ENCODE results near the gene SART3. TPM values are rescaled to one million over a fixed set of nuclear protein-coding genes. Genes with fewer than 3 reads are reported as not detected.

Gene SART3
- total and polyA plus RNA-seq, 2 of the 13 experiments (the other 11 are each of a cell fraction or from before 2014, with no cell fraction given) = 16.1 to 69.9 TPM

DNA sequence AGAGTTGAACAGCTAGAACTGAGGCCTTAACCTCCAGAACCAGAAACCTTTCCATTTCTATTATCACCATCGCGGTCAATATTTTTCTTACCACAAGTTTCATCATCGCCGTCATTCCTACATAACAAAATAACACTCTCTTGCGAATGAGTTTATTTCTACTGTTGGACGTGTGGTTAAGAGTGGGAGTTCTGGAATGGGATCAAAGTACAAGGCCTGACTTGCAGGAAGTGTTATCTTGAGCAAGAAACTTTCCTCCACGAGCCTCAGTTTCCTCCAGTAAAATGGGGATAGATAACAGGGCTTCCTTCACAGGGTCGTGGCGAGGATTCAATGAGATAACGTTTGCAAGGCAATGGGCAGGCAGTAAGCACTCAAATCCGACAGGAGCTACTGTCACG lies 652 bp downstream of the SART3 start (continued):
- TF ChIP-seq, protein P1, sequence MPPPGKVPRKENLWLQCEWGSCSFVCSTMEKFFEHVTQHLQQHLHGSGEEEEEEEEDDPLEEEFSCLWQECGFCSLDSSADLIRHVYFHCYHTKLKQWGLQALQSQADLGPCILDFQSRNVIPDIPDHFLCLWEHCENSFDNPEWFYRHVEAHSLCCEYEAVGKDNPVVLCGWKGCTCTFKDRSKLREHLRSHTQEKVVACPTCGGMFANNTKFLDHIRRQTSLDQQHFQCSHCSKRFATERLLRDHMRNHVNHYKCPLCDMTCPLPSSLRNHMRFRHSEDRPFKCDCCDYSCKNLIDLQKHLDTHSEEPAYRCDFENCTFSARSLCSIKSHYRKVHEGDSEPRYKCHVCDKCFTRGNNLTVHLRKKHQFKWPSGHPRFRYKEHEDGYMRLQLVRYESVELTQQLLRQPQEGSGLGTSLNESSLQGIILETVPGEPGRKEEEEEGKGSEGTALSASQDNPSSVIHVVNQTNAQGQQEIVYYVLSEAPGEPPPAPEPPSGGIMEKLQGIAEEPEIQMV (CRISPR knock-in tag; IDR thresholded peaks at IDR 0.05; ENCODE audit: low read depth) = no peak

DNA sequence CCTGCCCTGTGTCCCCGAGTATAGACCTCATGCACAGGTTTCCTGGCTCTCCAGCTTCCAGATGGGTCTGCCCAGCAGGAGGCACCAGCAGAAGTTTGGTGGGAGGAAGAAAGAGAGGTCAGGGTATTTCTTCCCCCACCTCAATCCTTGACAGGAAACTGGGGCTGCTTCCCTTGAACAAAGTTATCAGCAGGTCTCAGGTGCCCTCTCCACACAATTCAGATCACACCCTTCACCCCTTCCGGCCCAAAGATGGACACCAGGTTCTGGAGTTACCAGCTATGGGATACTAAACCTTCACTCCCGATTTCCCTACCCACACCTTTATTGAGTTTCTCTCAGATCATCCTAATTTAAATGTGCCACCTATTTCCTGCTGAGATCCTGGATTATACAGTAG lies 1.2 kb downstream of the SART3 start:
- CTCF ChIA-PET (ENCODE audit: low intra/inter-chr PET ratio, low total read pairs) = interaction anchor here (1.3 kb wide), 1 partner anchor 58 kb away, joined by 3 read pairs; no protein-coding TSS in a partner anchor
- DNase-seq (ENCODE audit: low spot score) = no peak
- Histone ChIP-seq H3K36me3 (replicated peaks in 1 of 2; ENCODE audit: control insufficient read depth in 1 of 2, insufficient read depth in 2 of 2, low read length in 2 of 2) (peaks cover 7 to 19% of the 10 kb centered on the region in 2 experiments), H3K9me3 (ENCODE audit: low read length) (no peaks in the 10 kb centered on the region), H3K4me2 (ENCODE audit: low read depth, low read length) (peak overlapping the region; percentile 99), H3K4me1 (ENCODE audit: insufficient read depth, low read length) (peaks cover 54% of the 10 kb centered on the region), H3K27me3 (ENCODE audit: control insufficient read depth in 1 of 2, insufficient read depth in 2 of 2, low read length in 2 of 2) (no peaks in the 10 kb centered on the region; a peak in 1 of 5 replicates), H4K20me1 (ENCODE audit: insufficient read depth, low read length) (peaks cover 16% of the 10 kb centered on the region), H3K27ac (ENCODE audit: extremely low read length, insufficient read depth, low read length) (peak overlapping the region; percentile 97), H2AFZ (ENCODE audit: low read length) (no peak overlapping the region), H3K9ac (ENCODE audit: insufficient read depth, low read depth, low read length) (peak overlapping the region; percentile 98), H3K4me3 (replicated peaks in 1 of 3; ENCODE audit: insufficient read depth in 1 of 3, low read depth in 2 of 3, low read length in 3 of 3) (peak overlapping the region; percentile 95 to 100 (median 99)), H3K79me2 (ENCODE audit: insufficient read depth, low read length) (peaks cover 78% of the 10 kb centered on the region)
- in situ Hi-C loops (cut with HindIII; ENCODE audit: extremely low pct_ligation_motif_present, low pct_unique_long_range_greater_than_20kb) (loop anchor here (10.0 kb wide), 1 partner anchor 245 kb away; no protein-coding TSS in a partner anchor), intact Hi-C loops (cut with micrococcal nuclease; ENCODE audit: unreplicated experiment) (loop anchor here (5.0 kb wide), 2 partner anchors 173 to 298 kb away; partner anchors contain the start of genes CORO1C and SSH1)
- 6% methylated on average over 3 of the region's 3 CpGs for WGBS (ENCODE audit: low lambda C conversion rate)
- no TSS peak for BruUV-seq (replicated peaks)
- ATAC-seq = no peak
- TF ChIP-seq ZNF7 (CRISPR knock-in tag; IDR thresholded peaks at IDR 0.05) (no peak), ZFY (CRISPR knock-in tag; IDR thresholded peaks at IDR 0.05) (0 out of 2 replicates have a peak, but pooled peaks have one; percentile 20), THYN1 (CRISPR knock-in tag; IDR thresholded peaks at IDR 0.05; ENCODE audit: borderline replicate concordance, low read depth) (no peak), ZNF30 (CRISPR knock-in tag; IDR thresholded peaks at IDR 0.05) (no peak), ZNF101 (CRISPR knock-in tag; IDR thresholded peaks at IDR 0.05; ENCODE audit: borderline replicate concordance, low read depth) (no peak)
- TF ChIP-seq, protein P2, sequence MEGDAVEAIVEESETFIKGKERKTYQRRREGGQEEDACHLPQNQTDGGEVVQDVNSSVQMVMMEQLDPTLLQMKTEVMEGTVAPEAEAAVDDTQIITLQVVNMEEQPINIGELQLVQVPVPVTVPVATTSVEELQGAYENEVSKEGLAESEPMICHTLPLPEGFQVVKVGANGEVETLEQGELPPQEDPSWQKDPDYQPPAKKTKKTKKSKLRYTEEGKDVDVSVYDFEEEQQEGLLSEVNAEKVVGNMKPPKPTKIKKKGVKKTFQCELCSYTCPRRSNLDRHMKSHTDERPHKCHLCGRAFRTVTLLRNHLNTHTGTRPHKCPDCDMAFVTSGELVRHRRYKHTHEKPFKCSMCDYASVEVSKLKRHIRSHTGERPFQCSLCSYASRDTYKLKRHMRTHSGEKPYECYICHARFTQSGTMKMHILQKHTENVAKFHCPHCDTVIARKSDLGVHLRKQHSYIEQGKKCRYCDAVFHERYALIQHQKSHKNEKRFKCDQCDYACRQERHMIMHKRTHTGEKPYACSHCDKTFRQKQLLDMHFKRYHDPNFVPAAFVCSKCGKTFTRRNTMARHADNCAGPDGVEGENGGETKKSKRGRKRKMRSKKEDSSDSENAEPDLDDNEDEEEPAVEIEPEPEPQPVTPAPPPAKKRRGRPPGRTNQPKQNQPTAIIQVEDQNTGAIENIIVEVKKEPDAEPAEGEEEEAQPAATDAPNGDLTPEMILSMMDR (CRISPR knock-in tag; IDR thresholded peaks at IDR 0.05) = 0 out of 2 replicates have a peak, but pooled peaks have one; percentile 5
- POLR2A ChIA-PET = interaction anchor here (0.9 kb wide), 1 partner anchor 9 kb away, joined by 3 read pairs; no protein-coding TSS in a partner anchor
- no peak for FAIRE-seq

All from HepG2 (cell line).